Measurements from ENCODE around the gene SALL3.

GRCh38 chr18:78966793-78967106, 12.9 kb upstream of the SALL3 start:
- no peak for TF ChIP-seq CTCF (IDR thresholded peaks at IDR 0.05; ENCODE audit: insufficient read depth, low read length)
- TF ChIP-seq POLR2AphosphoS5 (IDR thresholded peaks at IDR 0.05; ENCODE audit: low read depth), result no peak
- TF ChIP-seq GABPA (IDR thresholded peaks at IDR 0.05; ENCODE audit: low read depth), result no peak
- TF ChIP-seq REST (IDR thresholded peaks at IDR 0.05; ENCODE audit: insufficient replicate concordance, low read depth), result no peak
- TF ChIP-seq SPI1 (IDR thresholded peaks at IDR 0.05; ENCODE audit: borderline replicate concordance, low read depth), result no peak

Data from HL-60 (cell line).